ENCODE measurements around the gene TEX36.

The TEX36 gene

DNA sequence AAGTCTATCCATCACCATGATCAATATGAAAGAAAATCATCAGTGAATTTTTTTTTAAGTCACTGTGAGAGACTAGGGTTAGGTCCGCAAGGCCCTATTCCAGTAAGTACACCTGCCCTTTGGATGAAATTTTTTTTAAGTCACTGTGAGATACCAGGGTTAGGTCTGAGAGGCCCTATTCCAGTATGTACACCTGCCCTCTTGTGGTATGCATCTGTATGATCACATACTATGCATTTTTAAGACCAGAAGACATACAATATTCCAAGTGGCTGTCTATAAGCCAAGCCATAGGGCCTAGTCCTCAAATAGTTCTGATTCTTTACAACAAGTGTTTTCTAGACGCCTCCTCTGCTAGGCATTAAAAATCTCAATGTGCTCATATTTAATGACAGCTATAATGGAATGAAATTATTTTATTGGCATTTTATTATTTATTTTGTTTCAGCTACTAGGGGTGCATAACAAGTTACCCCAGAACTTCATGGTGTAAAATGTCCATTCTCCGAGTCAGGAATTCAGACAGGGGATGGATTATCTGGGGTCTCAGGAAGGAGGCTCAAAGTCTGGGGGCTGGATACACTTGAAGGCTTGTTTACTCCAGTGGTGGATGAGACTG, 53.1 kb downstream of the TEX36 start:
- DNase-seq (ENCODE audit: low spot score), result peak; percentile 35
- TF ChIP-seq, protein P1, sequence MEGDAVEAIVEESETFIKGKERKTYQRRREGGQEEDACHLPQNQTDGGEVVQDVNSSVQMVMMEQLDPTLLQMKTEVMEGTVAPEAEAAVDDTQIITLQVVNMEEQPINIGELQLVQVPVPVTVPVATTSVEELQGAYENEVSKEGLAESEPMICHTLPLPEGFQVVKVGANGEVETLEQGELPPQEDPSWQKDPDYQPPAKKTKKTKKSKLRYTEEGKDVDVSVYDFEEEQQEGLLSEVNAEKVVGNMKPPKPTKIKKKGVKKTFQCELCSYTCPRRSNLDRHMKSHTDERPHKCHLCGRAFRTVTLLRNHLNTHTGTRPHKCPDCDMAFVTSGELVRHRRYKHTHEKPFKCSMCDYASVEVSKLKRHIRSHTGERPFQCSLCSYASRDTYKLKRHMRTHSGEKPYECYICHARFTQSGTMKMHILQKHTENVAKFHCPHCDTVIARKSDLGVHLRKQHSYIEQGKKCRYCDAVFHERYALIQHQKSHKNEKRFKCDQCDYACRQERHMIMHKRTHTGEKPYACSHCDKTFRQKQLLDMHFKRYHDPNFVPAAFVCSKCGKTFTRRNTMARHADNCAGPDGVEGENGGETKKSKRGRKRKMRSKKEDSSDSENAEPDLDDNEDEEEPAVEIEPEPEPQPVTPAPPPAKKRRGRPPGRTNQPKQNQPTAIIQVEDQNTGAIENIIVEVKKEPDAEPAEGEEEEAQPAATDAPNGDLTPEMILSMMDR (IDR thresholded peaks at IDR 0.05; ENCODE audit: extremely low read depth, missing control alignments), result no peak

DNA sequence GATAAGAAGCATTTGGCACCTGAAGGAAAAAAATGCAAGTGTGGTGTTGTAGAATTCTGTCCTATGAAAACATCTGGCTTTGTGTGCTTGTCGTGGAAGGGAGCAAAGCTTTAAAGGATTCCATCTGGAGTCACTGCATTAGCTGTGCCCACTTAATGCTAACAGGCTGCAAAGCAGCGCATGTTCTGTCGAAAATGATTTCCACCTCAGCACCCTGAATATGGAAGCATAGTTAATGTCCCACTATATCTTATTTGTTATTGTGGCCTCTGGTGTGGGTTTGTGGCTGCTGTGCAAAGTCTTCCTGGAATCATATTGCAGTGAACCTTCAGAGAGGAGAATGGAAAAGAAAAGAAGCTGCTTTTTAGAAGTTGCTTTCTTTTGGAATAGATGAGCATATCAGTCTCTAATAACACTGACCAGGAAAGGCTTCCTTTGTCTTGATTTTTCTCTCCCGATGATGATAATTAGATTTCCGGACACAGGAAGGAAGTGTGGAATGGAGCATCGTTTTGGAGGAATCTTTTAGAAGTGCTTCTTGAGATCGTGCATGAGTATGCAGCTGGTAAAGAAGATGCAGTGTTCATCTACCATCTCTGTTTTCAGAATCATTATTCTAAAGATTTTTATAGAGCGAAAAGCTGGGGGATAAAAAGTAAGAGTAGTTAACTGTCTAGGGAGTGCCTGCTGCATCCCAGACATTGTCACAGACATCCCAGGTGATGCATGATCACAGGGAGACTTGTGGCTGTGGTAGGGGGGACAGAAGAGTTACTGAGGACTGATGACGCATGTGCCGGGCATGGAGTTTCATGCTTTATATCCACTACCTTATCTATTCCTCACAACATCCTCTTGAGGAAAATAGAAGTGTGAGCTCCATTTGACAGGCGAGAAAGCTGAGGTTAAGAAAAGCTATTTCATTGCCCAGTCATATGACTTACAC, 54.6 kb downstream of the TEX36 start:
- DNase-seq (ENCODE audit: low spot score), result no peak
- TF ChIP-seq, protein P1 (IDR thresholded peaks at IDR 0.05; ENCODE audit: extremely low read depth, missing control alignments), result no peak

DNA sequence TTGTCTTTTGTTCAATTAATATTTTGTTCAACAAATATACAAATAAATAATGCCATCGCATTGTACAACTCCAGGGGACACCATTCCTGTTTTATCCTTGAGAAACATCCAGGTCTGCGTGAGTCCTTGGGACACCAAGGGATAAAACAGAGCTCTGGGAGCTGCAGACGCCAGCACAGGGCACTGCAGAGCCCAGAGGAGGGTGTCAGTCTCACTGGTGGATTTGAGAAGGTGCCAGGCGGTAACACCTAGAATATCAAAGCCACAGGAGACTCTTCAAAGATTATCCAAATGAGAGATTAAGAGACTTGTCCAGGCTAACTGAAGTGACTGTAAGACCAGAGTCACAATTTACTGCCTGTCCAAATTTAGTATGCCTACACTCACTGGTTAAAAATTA, 55.3 kb downstream of the TEX36 start:
- TF ChIP-seq, protein P1 (IDR thresholded peaks at IDR 0.05; ENCODE audit: extremely low read depth, missing control alignments), result no peak

DNA sequence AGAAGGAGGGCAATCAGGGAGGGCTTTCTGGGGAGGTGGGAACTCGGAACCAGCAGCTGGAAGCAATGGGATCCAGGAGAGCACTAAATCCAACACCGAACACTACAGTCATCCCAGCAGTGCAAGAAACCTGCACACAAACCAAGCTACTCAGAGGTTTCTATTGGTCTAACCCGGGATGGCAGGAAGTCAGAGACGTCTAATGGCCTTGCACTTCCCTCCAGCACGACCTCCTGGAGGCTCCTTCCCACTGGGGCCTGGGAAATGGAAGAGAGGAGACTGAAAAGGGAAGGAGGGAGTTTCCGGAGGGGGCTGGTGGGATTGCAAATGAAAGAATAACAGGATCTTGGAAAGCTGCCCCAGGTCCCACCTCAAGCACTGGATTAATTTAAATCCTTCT, 56.3 kb downstream of the TEX36 start:
- TF ChIP-seq, protein P1 (IDR thresholded peaks at IDR 0.05; ENCODE audit: extremely low read depth, missing control alignments), result no peak
- no peak for DNase-seq (ENCODE audit: low spot score)

More for the DNA sequence above, 55.3 kb downstream of the TEX36 start:
- DNase-seq (ENCODE audit: low spot score), result no peak

DNA sequence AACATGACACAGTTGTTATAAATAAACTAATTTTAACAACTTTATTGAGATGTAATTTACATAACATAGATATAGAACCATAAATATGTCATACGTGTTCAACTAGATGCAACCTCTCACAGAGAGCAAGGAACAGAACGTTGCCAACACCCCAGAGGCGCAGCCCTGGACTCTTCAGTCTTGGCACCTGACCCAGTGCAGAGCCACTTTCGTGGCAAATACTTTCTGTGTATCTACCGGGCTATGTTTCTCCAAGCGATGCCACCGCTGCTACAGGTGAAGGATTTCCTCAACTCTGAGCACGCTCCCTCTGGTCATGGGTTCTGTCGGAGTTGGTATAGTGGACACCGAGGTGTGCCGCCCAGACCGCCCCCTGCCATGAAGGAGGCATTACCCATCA, 57.4 kb downstream of the TEX36 start:
- no peak for DNase-seq (ENCODE audit: low spot score)
- TF ChIP-seq, protein P1 (IDR thresholded peaks at IDR 0.05; ENCODE audit: extremely low read depth, missing control alignments), result no peak

DNA sequence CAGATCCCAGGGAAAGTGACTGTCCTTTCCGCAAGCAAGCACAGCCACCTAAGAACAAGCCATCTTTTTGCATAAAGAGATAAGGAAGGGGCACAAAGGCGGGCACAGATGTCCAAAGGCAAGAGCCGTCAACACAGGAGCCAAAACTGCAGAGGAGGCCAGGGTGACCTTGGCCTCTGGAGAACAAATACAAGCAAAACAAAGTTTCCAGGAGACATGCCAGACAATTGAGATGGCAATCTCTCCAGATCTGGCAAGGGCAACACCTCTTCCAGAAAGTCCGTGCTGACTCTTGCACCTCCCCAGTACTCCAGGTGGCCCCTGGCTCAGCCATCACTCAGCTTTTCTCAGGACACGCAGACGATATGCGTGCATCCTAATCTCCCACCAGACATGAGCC, 58.2 kb downstream of the TEX36 start:
- no peak for DNase-seq (ENCODE audit: low spot score)
- TF ChIP-seq, protein P1 (IDR thresholded peaks at IDR 0.05; ENCODE audit: extremely low read depth, missing control alignments), result no peak

DNA sequence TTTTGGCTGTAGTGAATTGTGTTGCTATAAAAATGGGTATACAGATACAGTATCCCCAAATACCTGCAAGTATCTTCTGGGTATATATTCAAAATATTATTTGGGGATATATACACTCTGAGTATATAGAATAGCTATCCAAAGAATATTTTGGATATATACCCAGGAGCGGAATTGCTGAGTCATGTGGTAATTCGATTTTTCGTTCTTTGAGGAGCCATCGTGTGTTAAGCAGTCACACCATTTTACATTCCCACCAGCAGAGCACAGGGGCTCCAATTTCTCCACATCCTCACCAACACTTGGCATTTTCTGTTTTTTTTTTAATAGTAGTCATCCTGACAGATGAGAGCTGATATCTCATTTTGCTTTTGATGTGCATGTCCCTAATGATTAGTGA, 61.9 kb downstream of the TEX36 start:
- TF ChIP-seq, protein P1 (IDR thresholded peaks at IDR 0.05; ENCODE audit: extremely low read depth, missing control alignments), result no peak
- no peak for DNase-seq (ENCODE audit: low spot score)
